ACC112 (cell line): Measurements from ENCODE around the gene ABCG1.

Experiments used
- H2AFZ ChIP-seq: fragments of 200-600 bp; sonication (generic); one replicate; pipeline ENCODE4 v1.6.0; 2017; ENCODE audit warnings: antibody characterized with exemption, low read length; ENCODE audit not compliant: unreplicated experiment
- H3K27ac ChIP-seq: fragments of 200-600 bp; sonication (generic); 2 replicates; pipeline ENCODE4 v1.5.1; 2014; ENCODE audit warnings: low read depth, mild to moderate bottlenecking, antibody characterized with exemption, low read length, moderate library complexity
- H3K27me3 ChIP-seq: fragments of 200-600 bp; sonication (generic); 2 replicates; pipeline ENCODE4 v1.6.1; 2014; ENCODE audit warnings: mild to moderate bottlenecking, antibody characterized with exemption, low read length, moderate library complexity, mixed read lengths; ENCODE audit not compliant: insufficient read depth
- H3K36me3 ChIP-seq: fragments of 200-600 bp; sonication (generic); 2 replicates; pipeline ENCODE4 v1.6.1; 2016; ENCODE audit warnings: mild to moderate bottlenecking, antibody characterized with exemption, low read length, moderate library complexity, mixed read lengths; ENCODE audit not compliant: insufficient read depth
- H3K4me1 ChIP-seq: fragments of 200-600 bp; sonication (generic); one replicate; pipeline ENCODE4 v1.6.1; 2016; ENCODE audit warnings: low read length, mixed read lengths; ENCODE audit not compliant: insufficient read depth, unreplicated experiment, control insufficient read depth
- H3K4me3 ChIP-seq: fragments of 200-600 bp; sonication (generic); 2 replicates; pipeline ENCODE4 v1.5.1; 2014; ENCODE audit warnings: mild to moderate bottlenecking, low read depth, low read length
- H3K79me2 ChIP-seq: fragments of 200-600 bp; sonication (generic); one replicate; pipeline ENCODE4 v1.6.0; 2016; ENCODE audit warnings: low read length; ENCODE audit not compliant: control insufficient read depth, unreplicated experiment, insufficient read depth

The ABCG1 gene

GRCh38 chr21:42276076-42276475 is 57.1 kb downstream of the ABCG1 start:
- H3K4me1 ChIP-seq = no peaks in the 10 kb centered on the region
- H2AFZ ChIP-seq = no peak overlapping the region
- no peak overlapping the region for H3K27ac ChIP-seq
- H3K36me3 ChIP-seq = no peaks in the 10 kb centered on the region
- H3K79me2 ChIP-seq = no peaks in the 10 kb centered on the region
- H3K27me3 ChIP-seq = peaks cover 15% of the 10 kb centered on the region; the same call in 1 of the 2 replicates
- no peak overlapping the region for H3K4me3 ChIP-seq

- peaks cover 12% of the 10 kb centered on the region; the same call in 1 of the 2 replicates for H3K27me3 ChIP-seq
- no peaks in the 10 kb centered on the region for H3K4me1 ChIP-seq
- no peaks in the 10 kb centered on the region for H3K79me2 ChIP-seq
- H2AFZ ChIP-seq = no peak overlapping the region
- no peaks in the 10 kb centered on the region for H3K36me3 ChIP-seq
- H3K4me3 ChIP-seq = no peak overlapping the region
- no peak overlapping the region for H3K27ac ChIP-seq
Measured at GRCh38 chr21:42276526-42277154, 57.7 kb downstream of the ABCG1 start.

GRCh38 chr21:42277593-42277992 is 58.7 kb downstream of the ABCG1 start:
- Histone ChIP-seq H3K4me3 (no peak overlapping the region), H3K36me3 (no peaks in the 10 kb centered on the region), H3K27me3 (peaks cover 12% of the 10 kb centered on the region; the same call in 1 of the 2 replicates), H3K79me2 (no peaks in the 10 kb centered on the region), H3K4me1 (no peaks in the 10 kb centered on the region), H2AFZ (no peak overlapping the region), H3K27ac (no peak overlapping the region)

- Histone ChIP-seq H3K27me3 (peaks cover 12% of the 10 kb centered on the region; the same call in 1 of the 2 replicates), H3K27ac (no peak overlapping the region)
Measured at GRCh38 chr21:42278451-42279149, 59.7 kb downstream of the ABCG1 start.

GRCh38 chr21:42279341-42279871 is 60.5 kb downstream of the ABCG1 start:
- Histone ChIP-seq H3K4me3 (no peak overlapping the region), H3K36me3 (no peaks in the 10 kb centered on the region), H3K79me2 (no peaks in the 10 kb centered on the region), H3K27me3 (peaks cover 12% of the 10 kb centered on the region; the same call in 1 of the 2 replicates), H3K27ac (no peak overlapping the region), H3K4me1 (no peaks in the 10 kb centered on the region), H2AFZ (no peak overlapping the region)

More at GRCh38 chr21:42278451-42279149, 59.7 kb downstream of the ABCG1 start:
- Histone ChIP-seq H3K36me3 (no peaks in the 10 kb centered on the region), H2AFZ (no peak overlapping the region), H3K79me2 (no peaks in the 10 kb centered on the region), H3K4me3 (no peak overlapping the region), H3K4me1 (no peaks in the 10 kb centered on the region)

- Histone ChIP-seq H3K4me1 (no peaks in the 10 kb centered on the region), H3K27ac (no peak overlapping the region), H3K27me3 (peaks cover 15% of the 10 kb centered on the region; the same call in 1 of the 2 replicates), H2AFZ (no peak overlapping the region), H3K36me3 (no peaks in the 10 kb centered on the region), H3K79me2 (no peaks in the 10 kb centered on the region), H3K4me3 (no peak overlapping the region)
Measured at GRCh38 chr21:42279888-42280287, 60.9 kb downstream of the ABCG1 start.

GRCh38 chr21:42280356-42281180 is 61.6 kb downstream of the ABCG1 start:
- Histone ChIP-seq H3K79me2 (no peaks in the 10 kb centered on the region), H3K27ac (no peak overlapping the region), H2AFZ (no peak overlapping the region), H3K36me3 (no peaks in the 10 kb centered on the region), H3K4me3 (no peak overlapping the region), H3K4me1 (no peaks in the 10 kb centered on the region), H3K27me3 (peaks cover 17% of the 10 kb centered on the region; the same call in 1 of the 2 replicates)

- H3K27ac ChIP-seq = no peak overlapping the region
- H3K36me3 ChIP-seq = no peaks in the 10 kb centered on the region
- H3K4me3 ChIP-seq = no peak overlapping the region
- H2AFZ ChIP-seq = no peak overlapping the region
- H3K79me2 ChIP-seq = no peaks in the 10 kb centered on the region
- H3K4me1 ChIP-seq = no peaks in the 10 kb centered on the region
- peaks cover 23% of the 10 kb centered on the region; the same call in 1 of the 2 replicates for H3K27me3 ChIP-seq
Measured at GRCh38 chr21:42281181-42281680, 62.3 kb downstream of the ABCG1 start.

GRCh38 chr21:42282021-42282420 is 63.1 kb downstream of the ABCG1 start:
- Histone ChIP-seq H3K27me3 (peaks cover 31% of the 10 kb centered on the region), H3K4me3 (no peak overlapping the region), H3K4me1 (no peaks in the 10 kb centered on the region), H3K36me3 (no peaks in the 10 kb centered on the region), H2AFZ (no peak overlapping the region), H3K79me2 (no peaks in the 10 kb centered on the region), H3K27ac (no peak overlapping the region)

- Histone ChIP-seq H3K27me3 (peaks cover 28% of the 10 kb centered on the region), H3K36me3 (no peaks in the 10 kb centered on the region), H3K27ac (no peak overlapping the region), H3K4me3 (no peak overlapping the region), H3K4me1 (no peaks in the 10 kb centered on the region), H3K79me2 (no peaks in the 10 kb centered on the region), H2AFZ (no peak overlapping the region)
Measured at GRCh38 chr21:42282715-42283114, 63.8 kb downstream of the ABCG1 start.
